Measurements from ENCODE around the gene BMP6. TPM values are rescaled to one million over a fixed set of nuclear protein-coding genes. Genes with fewer than 3 reads are reported as not detected.

The BMP6 gene
- total and polyA plus RNA-seq, 2 of the 8 experiments (the other 6 are each of a cell fraction or from before 2014, with no cell fraction given): 2.0 to 2.1 TPM

- TF ChIP-seq CHD7 (IDR thresholded peaks at IDR 0.05; ENCODE audit: insufficient replicate concordance, low read length) (no peak), ATF3 (IDR thresholded peaks at IDR 0.05; ENCODE audit: insufficient read depth, low read depth, low read length) (no peak), SIX5 (IDR thresholded peaks at IDR 0.05; ENCODE audit: low read depth, low read length) (no peak), SIN3A (conservative IDR thresholded peaks at IDR 0.05 in 1 of 2, IDR thresholded peaks at IDR 0.05 in 1 of 2; ENCODE audit: low read depth in 1 of 2, low read length in 2 of 2) (no peak), TCF12 (IDR thresholded peaks at IDR 0.05; ENCODE audit: low read depth, low read length) (no peak), KDM4A (IDR thresholded peaks at IDR 0.05; ENCODE audit: low read depth, low read length, severe bottlenecking) (no peak), CHD1 (IDR thresholded peaks at IDR 0.05; ENCODE audit: low read depth, low read length) (no peak), TEAD4 (IDR thresholded peaks at IDR 0.05; ENCODE audit: low read depth, low read length) (no peak), POU5F1 (IDR thresholded peaks at IDR 0.05; ENCODE audit: low read depth, low read length) (no peak)
- TF ChIP-seq, protein P1, sequence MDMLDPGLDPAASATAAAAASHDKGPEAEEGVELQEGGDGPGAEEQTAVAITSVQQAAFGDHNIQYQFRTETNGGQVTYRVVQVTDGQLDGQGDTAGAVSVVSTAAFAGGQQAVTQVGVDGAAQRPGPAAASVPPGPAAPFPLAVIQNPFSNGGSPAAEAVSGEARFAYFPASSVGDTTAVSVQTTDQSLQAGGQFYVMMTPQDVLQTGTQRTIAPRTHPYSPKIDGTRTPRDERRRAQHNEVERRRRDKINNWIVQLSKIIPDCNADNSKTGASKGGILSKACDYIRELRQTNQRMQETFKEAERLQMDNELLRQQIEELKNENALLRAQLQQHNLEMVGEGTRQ (IDR thresholded peaks at IDR 0.05; ENCODE audit: low read length): no peak
Observed at GRCh38 chr6:7920425-7920824, 194.5 kb downstream of the BMP6 start (continued).

All from H1 (cell line).